Endothelial cell of umbilical vein (primary cell): ENCODE results near the gene ZNF555. TPM values are rescaled to one million over a fixed set of nuclear protein-coding genes. Genes with fewer than 3 reads are reported as not detected.

Experiments
- BruUV-seq: library from RNA; stranded (reverse); fragments of 400-500 nt; replicated peaks from 2 replicates; lab custom pipeline; 2021; lab: Mats Ljungman, UMichigan
- CTCF ChIA-PET: fragments of 300-600, 350-600 bp; sonication (Branson Sonifier 250); formaldehyde crosslinking; loops from one replicate; lab custom pipeline; 2021; ENCODE audit warnings: antibody characterized with exemption, inconsistent platforms; lab: Charles Lee
- POLR2A ChIA-PET: fragments of 300-600, 350-600 bp; sonication (Branson Sonifier 250); formaldehyde crosslinking; loops from one replicate; lab custom pipeline; 2021; ENCODE audit warnings: antibody characterized with exemption, inconsistent platforms; lab: Charles Lee
- DNase-seq: peaks from one replicate; pipeline ENCODE4 v3.0.0-alpha.2; 2011; ENCODE audit warnings: low read depth, low spot score
- FAIRE-seq: peaks from 2 replicates; lab custom pipeline; 2011; peaks lifted over from hg19 to GRCh38; lab: Jason Lieb, UNC
- H2AFZ ChIP-seq: 2 replicates; pipeline ENCODE4 v1.6.0; 2012; ENCODE audit warnings: low read depth, low read length, control low read depth, inconsistent platforms
- H3K27ac ChIP-seq: 2 replicates; pipeline ENCODE4 v1.5.1; 2011; ENCODE audit warnings: low read depth, mild to moderate bottlenecking, control low read depth, low read length, moderate library complexity; ENCODE audit not compliant: insufficient read depth
- H3K27me3 ChIP-seq, 2 experiments: 2 replicates each; pipeline versions ENCODE4 v1.6.0 to v1.6.1; 2011; ENCODE audit warnings: low read length in 2 of 2, mixed read lengths in 1 of 2; ENCODE audit not compliant: control insufficient read depth in 2 of 2, insufficient read depth in 2 of 2
- H3K36me3 ChIP-seq, 2 experiments: 2 replicates in 1 of 2; 3 replicates in 1 of 2; pipeline ENCODE4 v1.5.1; 2011; ENCODE audit warnings: low read length in 2 of 2, mild to moderate bottlenecking in 1 of 2, moderate library complexity in 1 of 2; ENCODE audit not compliant: control insufficient read depth in 2 of 2, insufficient read depth in 2 of 2; ENCODE audit errors: extremely low read depth in 1 of 2
- H3K4me1 ChIP-seq: 3 replicates; pipeline ENCODE4 v1.5.1; 2011; ENCODE audit warnings: mild to moderate bottlenecking, low read length; ENCODE audit not compliant: control insufficient read depth, insufficient read depth; ENCODE audit errors: extremely low read depth
- H3K4me2 ChIP-seq: 2 replicates; pipeline ENCODE4 v1.6.1; 2011; ENCODE audit warnings: low read length, control low read depth, mixed read lengths; ENCODE audit not compliant: insufficient read depth
- H3K4me3 ChIP-seq, 3 experiments: fragments of 200-600 bp in 1 of 3; sonication (generic), shearing (Covaris generic) in 1 of 3; replicated peaks in 1 of 3; 2 replicates each; pipeline ENCODE4 v1.5.1; 2011 to 2016; ENCODE audit warnings: control low read depth in 3 of 3, low read length in 3 of 3, mild to moderate bottlenecking in 2 of 3, inconsistent platforms in 1 of 3, low read depth in 1 of 3, moderate library complexity in 1 of 3; ENCODE audit not compliant: insufficient read depth in 1 of 3
- H3K79me2 ChIP-seq: 2 replicates; pipeline ENCODE4 v1.6.0; 2012; ENCODE audit warnings: low read length, inconsistent platforms; ENCODE audit not compliant: control insufficient read depth, insufficient read depth
- H3K9ac ChIP-seq: replicated peaks from 2 replicates; pipeline ENCODE3; 2011; ENCODE audit warnings: low read length, control low read depth; ENCODE audit not compliant: insufficient read depth; ENCODE audit errors: extremely low read depth
- H3K9me1 ChIP-seq: replicated peaks from 3 replicates; pipeline ENCODE4 v1.6.0; 2011; ENCODE audit warnings: mild to moderate bottlenecking, low read length; ENCODE audit not compliant: control insufficient read depth, insufficient read depth; ENCODE audit errors: extremely low read depth
- H3K9me3 ChIP-seq: replicated peaks from 2 replicates; pipeline ENCODE4 v1.5.1; 2012; ENCODE audit warnings: low read length, inconsistent platforms; ENCODE audit not compliant: control insufficient read depth, insufficient read depth
- H4K20me1 ChIP-seq: replicated peaks from 2 replicates; pipeline ENCODE3; 2011; ENCODE audit warnings: mild to moderate bottlenecking, low read length; ENCODE audit not compliant: control insufficient read depth, insufficient read depth; ENCODE audit errors: extremely low read depth
- EZH2 ChIP-seq: IDR thresholded peaks from 2 replicates; pipeline ENCODE4 v1.6.1; 2012; ENCODE audit warnings: borderline replicate concordance, low read depth, mild to moderate bottlenecking, moderate library complexity, low read length, inconsistent platforms; ENCODE audit not compliant: severe bottlenecking
- FOS ChIP-seq: IDR thresholded peaks from 2 replicates; pipeline ENCODE4 v1.6.1; 2011; ENCODE audit warnings: mild to moderate bottlenecking, low read length, moderate library complexity, borderline replicate concordance; ENCODE audit not compliant: insufficient read depth
- GATA2 ChIP-seq: IDR thresholded peaks from 2 replicates; pipeline ENCODE4 v1.7.0; 2011; ENCODE audit warnings: low read depth, mild to moderate bottlenecking, moderate library complexity, mixed read lengths, low read length; ENCODE audit not compliant: insufficient read length, insufficient read depth
- JUN ChIP-seq: IDR thresholded peaks from 2 replicates; pipeline ENCODE4 v1.6.1; 2011; ENCODE audit warnings: borderline replicate concordance, low read depth; ENCODE audit not compliant: insufficient read length, insufficient read depth
- MYC ChIP-seq: IDR thresholded peaks from one replicate; pipeline ENCODE4 v1.6.1; 2011; ENCODE audit warnings: mild to moderate bottlenecking, low read depth, low read length
- POLR2A ChIP-seq: IDR thresholded peaks from 2 replicates; pipeline ENCODE4 v1.6.1; 2012; ENCODE audit warnings: low read depth, mild to moderate bottlenecking, control low read depth, low read length
- POLR2AphosphoS5 ChIP-seq: IDR thresholded peaks from 2 replicates; pipeline ENCODE4 v1.6.1; 2012; ENCODE audit warnings: low read depth, mild to moderate bottlenecking, control low read depth, low read length, moderate library complexity; ENCODE audit not compliant: insufficient read depth
- dilution Hi-C: fragments of 300-500 bp; cut with MboI; formaldehyde crosslinking; loops from one replicate; pipeline ENCODE4 v1.15.0; 2019; ENCODE audit warnings: low sequenced_read_pairs; ENCODE audit not compliant: extremely low pct_ligation_motif_present
- intact Hi-C: fragments of 100-400 bp; cut with micrococcal nuclease; formaldehyde crosslinking; loops from one replicate; pipeline ENCODE4 v1.10.0; 2022
- polyA plus RNA-seq, 4 experiments: library from polyadenylated mRNA; depleted of rRNA in 3 of 4; stranded (reverse) in 3 of 4; unstranded in 1 of 4; fragments of >200 nt; gene quantifications; 2 replicates each; pipeline versions ENCODE4 v1.2.1 to v1.2.3, GENCODE V29; 2011 to 2012; ENCODE audit warnings: missing spikeins in 1 of 4
- total RNA-seq: library from RNA; stranded (reverse); gene quantifications from 2 replicates; pipeline ENCODE4 v1.2.3, GENCODE V29; 2021
- TF ChIP-seq, protein P1 (sequence below), 2 donors: IDR thresholded peaks; 1 replicate in 1 of 2; 2 replicates in 1 of 2; pipeline ENCODE4 v1.5.1; 2011; ENCODE audit warnings: low read length in 2 of 2, mild to moderate bottlenecking in 2 of 2, moderate library complexity in 2 of 2, control low read depth in 1 of 2, inconsistent platforms in 1 of 2, low read depth in 1 of 2; ENCODE audit not compliant: insufficient read depth in 1 of 2; ENCODE audit errors: extremely low read depth in 1 of 2
- TF ChIP-seq, protein P2 (sequence below): IDR thresholded peaks from 2 replicates; pipeline ENCODE4 v1.6.1; 2011; ENCODE audit not compliant: insufficient read depth, insufficient read length

Gene ZNF555
- total and polyA plus RNA-seq, 2 donors (not counting 3 experiments of a cell fraction or from before 2014, with no cell fraction given): 1.6 to 5.4 TPM

DNA sequence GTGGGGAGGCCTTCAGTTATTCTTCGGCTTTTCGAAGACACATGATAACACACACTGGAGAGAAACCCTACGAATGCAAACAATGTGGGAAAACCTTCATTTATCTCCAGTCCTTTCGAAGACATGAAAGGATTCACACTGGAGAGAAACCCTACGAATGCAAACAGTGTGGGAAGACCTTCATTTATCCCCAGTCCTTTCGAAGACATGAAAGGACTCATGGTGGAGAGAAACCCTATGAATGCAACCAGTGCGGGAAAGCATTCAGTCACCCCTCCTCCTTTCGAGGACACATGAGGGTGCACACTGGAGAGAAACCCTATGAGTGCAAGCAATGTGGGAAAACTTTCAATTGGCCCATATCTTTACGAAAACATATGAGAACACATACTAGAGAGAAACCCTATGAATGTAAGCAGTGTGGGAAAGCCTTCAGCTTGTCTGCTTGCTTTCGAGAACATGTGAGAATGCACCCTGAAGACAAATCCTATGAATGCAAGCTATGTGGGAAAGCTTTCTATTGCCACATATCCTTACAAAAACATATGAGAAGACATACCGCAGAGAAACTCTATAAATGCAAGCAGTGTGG lies 11.8 kb downstream of the ZNF555 start:
- intact Hi-C loops (no loop called here), dilution Hi-C loops (no loop called here)
- H3K79me2 ChIP-seq: peaks cover 3% of the 10 kb centered on the region
- H3K4me3 ChIP-seq: no peak overlapping the region
- H2AFZ ChIP-seq: no peak overlapping the region
- no peaks in the 10 kb centered on the region for H4K20me1 ChIP-seq
- CTCF ChIA-PET: no interaction called here
- H3K4me1 ChIP-seq: peaks cover 9% of the 10 kb centered on the region
- TF ChIP-seq, protein P1, sequence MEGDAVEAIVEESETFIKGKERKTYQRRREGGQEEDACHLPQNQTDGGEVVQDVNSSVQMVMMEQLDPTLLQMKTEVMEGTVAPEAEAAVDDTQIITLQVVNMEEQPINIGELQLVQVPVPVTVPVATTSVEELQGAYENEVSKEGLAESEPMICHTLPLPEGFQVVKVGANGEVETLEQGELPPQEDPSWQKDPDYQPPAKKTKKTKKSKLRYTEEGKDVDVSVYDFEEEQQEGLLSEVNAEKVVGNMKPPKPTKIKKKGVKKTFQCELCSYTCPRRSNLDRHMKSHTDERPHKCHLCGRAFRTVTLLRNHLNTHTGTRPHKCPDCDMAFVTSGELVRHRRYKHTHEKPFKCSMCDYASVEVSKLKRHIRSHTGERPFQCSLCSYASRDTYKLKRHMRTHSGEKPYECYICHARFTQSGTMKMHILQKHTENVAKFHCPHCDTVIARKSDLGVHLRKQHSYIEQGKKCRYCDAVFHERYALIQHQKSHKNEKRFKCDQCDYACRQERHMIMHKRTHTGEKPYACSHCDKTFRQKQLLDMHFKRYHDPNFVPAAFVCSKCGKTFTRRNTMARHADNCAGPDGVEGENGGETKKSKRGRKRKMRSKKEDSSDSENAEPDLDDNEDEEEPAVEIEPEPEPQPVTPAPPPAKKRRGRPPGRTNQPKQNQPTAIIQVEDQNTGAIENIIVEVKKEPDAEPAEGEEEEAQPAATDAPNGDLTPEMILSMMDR (IDR thresholded peaks at IDR 0.05; ENCODE audit: extremely low read depth in 1 of 2, insufficient read depth in 1 of 2, low read depth in 1 of 2, low read length in 2 of 2): no peak
- TF ChIP-seq, protein P2, sequence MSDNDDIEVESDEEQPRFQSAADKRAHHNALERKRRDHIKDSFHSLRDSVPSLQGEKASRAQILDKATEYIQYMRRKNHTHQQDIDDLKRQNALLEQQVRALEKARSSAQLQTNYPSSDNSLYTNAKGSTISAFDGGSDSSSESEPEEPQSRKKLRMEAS: no peak
- TF ChIP-seq POLR2AphosphoS5 (no peak), GATA2 (no peak), FOS (no peak), POLR2A (no peak), JUN (no peak), EZH2 (no peak), MYC (no peak)
- H3K9me1 ChIP-seq: no peaks in the 10 kb centered on the region
- POLR2A ChIA-PET: no interaction called here
- H3K36me3 ChIP-seq: peaks cover 18 to 21% of the 10 kb centered on the region in 2 experiments
- no peak for FAIRE-seq
- no peak overlapping the region for H3K4me2 ChIP-seq
- no peak overlapping the region for H3K9ac ChIP-seq
- peaks cover 23% of the 10 kb centered on the region for H3K9me3 ChIP-seq
- no peak for DNase-seq
- H3K27me3 ChIP-seq: no peaks in the 10 kb centered on the region
- H3K27ac ChIP-seq: no peak overlapping the region
- BruUV-seq: no TSS peak
